GM18498 (cell line): Measurements from ENCODE around the gene DECR2.
"Not testable (repeated sequence)": the region's sequence is repeated elsewhere in the genome, so short reads cannot be mapped to it uniquely, and the experiment has no call there.

Experiments used
- ATAC-seq: cut with Tn5 transposase; IDR thresholded peaks from one replicate; pipeline ENCODE4 v1.9.1; 2021; ENCODE audit warnings: mild to moderate bottlenecking, moderate library complexity; ENCODE audit not compliant: unreplicated experiment

Gene DECR2

GRCh38 chr16:378113-378820 is 23.4 kb upstream of the DECR2 start:
- ATAC-seq = not testable (repeated sequence)

GRCh38 chr16:378821-379182 is 22.9 kb upstream of the DECR2 start:
- ATAC-seq = no peak

DNA sequence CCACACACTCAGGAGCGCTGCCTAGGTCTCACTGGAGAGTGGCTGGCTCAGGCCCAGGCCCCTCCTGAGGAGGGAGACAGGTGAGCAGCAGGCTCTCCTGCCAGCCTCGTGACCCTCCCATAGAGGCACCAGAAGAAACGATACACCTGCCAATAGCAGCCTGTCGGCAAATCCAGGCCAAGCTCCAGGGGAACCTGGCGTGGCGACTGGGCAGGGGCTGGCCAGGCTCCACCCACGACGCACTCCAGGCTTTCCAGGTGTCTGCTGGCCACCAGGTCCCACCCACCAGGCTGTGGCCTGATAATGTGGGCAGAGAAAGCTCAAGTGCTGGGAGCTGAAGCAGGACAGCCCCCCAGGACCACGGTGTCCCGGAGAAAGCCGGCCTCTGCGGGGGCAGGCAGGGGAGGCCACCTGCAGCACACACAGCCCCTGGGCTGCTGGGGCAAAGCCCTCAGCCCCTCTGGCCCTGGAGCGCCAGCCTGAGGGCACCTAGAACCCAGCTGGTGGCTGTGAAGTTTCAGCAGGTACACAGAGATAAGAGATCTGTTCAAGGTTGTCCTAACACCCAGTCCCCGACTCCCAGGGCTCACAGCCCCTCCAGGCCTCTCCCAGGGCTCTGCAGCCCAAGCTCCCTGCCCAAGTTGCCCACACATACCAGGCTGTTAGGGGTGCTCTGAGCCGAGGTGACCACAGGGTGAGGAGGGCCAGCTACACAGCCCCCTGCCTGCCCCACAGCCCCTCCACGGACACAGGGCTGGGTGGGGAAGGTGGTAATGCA is 22.3 kb upstream of the DECR2 start:
- no peak for ATAC-seq

DNA sequence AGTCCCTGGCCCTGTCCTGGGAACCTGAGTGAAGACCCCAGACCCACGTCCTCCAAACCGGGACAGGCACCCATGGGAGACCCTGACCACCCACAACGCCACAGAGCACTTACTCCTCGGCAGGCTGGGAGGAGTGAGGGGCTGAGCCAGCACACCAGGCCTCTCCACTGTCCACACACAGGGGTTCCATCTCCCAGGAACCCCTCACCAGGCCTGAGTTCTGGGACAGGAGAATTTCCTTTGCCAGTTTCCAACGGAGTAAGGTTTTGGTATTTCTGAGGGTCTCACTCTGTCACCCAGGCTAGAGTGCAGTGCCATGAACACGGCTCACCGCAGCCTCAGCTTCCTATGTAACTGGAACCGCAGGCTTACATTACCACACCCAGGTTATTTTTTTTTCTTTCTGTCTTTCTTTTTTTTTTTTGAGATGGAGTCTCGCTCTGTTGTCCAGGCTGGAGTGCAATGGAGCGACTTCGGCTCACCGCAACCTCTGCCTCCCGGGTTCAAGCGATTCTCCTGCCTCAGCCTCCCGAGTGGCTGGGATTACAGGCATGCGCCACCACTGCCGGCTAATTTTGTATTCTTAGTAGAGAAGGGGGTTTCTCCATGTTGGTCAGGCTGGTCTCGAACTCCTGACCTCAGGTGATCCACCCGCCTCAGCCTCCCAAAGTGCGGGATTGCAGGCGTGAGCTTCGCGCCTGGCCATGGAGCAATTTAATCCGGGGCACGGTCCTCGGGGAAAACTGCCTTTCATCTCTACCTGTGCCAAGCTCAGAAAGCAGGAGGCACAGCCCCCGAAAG is 21.5 kb upstream of the DECR2 start:
- ATAC-seq = no peak

- ATAC-seq = no peak
These were observed 21.0 kb upstream of the DECR2 start for GRCh38 chr16:380762-381011.

DNA sequence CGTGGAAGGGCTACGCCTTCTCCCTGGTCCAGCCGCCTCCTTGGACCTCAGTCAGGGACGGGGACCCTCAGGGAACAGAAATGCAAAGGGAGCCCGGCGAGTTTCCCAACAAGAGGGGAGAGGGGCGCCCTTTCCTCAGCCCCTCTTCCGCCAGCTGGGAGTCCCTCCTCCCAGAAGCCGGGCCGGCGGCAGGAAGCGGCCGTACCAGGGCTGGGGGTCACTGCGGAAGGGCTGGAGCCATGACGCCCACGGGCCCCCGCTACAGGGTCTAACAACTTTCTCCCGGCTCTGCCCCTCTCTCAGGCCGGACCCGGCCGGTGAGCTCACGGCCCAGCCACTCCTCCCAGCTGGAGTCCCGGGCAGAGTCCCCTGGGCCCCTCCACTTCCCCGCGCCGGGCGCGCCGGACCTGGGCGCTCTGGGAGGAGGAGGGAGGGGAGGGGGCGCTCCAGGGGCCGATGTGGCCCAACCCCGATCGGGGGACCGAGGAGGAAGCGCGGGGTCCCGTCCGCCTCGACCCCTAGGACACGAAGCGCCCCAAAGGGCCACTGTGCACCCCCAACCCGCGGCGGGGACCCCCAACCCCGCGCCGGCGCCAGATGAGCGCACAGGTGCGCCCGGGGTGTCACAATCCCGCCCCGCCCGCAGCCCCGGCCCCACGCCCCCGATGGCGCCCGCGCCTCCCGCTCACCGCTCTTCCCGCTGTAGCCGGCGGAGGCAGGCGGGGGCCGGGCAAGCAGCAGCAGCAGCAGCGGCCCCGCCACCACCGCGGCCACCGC is 20.5 kb upstream of the DECR2 start:
- ATAC-seq = peak; percentile 45

- ATAC-seq = peak; percentile 59
These were observed 19.6 kb upstream of the DECR2 start, which contains the start of gene PGAP6 for GRCh38 chr16:381789-382717. TSS of gene PGAP6 (minus strand) at chr16:381978. CDS start at chr16:381821, 157 bp downstream.

DNA sequence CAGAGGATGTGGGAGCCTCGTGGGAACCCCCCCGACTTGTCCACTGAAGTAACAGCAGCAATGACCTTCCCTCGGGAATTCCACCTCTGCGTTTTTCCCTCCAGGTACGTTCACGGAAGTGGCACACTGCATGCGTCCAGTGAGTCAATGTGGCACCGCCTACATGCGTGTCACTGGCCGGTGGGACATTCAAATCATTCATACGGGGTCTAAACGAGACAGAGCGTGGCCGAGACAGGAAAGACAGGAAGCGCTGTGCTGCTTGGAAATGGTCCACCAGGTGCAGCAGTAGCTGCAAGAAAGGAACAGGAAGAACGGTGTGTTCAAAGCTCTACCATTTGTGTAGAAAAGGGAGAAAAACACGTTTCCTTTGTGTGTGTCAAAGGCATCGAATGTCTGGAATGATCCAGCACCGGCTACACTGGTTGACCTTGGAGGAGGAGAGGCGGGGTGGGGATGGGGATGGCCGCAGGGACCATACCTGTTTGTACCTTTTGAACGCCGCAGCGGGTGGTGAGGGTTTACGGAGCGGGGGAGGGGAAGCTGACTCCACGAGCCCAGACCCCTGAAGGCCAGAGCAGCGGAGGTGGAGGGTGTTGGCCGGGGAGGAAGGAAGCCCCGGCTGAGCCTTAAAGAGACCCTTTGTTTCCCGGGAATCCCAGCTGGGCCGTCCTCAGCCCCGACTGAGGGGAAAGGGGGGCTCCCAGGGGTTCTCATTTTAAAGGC is 18.2 kb upstream of the DECR2 start:
- no peak for ATAC-seq

DNA sequence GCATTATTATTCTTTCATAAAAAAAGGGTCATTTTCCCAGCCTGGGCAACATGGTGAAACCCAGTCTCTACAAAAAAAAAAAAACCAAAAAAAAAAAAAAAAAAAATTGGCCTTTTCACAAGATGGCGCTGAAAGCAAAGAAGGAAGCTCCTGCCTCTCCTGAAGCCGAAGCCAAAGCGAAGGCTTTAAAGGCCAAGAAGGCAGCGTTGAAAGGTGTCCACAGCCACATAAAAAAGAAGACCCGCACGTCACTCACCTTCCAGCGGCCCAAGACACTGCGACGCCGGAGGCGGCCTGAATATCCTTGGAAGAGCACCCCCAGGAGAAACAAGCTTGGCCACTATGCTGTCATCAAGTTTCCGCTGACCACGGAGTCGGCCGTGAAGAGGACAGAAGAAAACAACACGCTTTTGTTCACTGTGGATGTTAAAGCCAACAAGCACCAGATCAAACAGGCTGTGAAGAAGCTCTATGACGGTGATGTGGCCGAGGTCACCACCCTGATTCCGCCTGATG is 15.0 kb upstream of the DECR2 start:
- no peak for ATAC-seq

GRCh38 chr16:387761-388666 is 13.7 kb upstream of the DECR2 start:
- not testable (repeated sequence) for ATAC-seq

- no peak for ATAC-seq
These were observed 12.3 kb upstream of the DECR2 start for GRCh38 chr16:389352-389751.

GRCh38 chr16:391885-392335 is 9.8 kb upstream of the DECR2 start:
- peak; percentile 48 for ATAC-seq

GRCh38 chr16:392450-393030 is 9.1 kb upstream of the DECR2 start:
- no peak for ATAC-seq

DNA sequence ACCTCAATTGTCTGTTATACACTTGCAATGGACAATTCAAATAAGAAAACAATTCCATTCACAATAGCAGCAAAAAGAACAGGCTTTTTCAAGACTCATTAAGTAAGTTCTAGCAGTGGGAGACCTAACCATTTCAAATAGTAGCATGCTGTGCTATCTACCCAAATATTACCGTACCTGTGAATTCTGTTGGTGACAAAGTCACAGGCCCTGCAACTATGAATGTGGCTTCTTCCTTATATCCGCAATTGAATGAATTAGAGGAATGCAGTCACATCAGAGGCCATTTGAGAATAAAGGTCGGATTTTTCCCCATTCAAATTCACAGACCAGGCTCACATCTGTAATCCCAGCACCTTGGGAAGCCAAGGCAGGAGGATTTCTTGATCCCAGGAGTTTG is 5.5 kb upstream of the DECR2 start:
- no peak for ATAC-seq

- no peak for ATAC-seq
These were observed 5.1 kb upstream of the DECR2 start for GRCh38 chr16:396605-397004.

GRCh38 chr16:397135-397661 is 4.5 kb upstream of the DECR2 start, which contains the start of gene NME4:
TSS of gene NME4 (plus strand) at chr16:397199. CDS start at chr16:397223, 24 bp downstream.
- ATAC-seq = no peak

- ATAC-seq = no peak
These were observed 3.9 kb upstream of the DECR2 start for GRCh38 chr16:397736-398332.
